ENCODE data around the gene ZKSCAN4. TPM values are rescaled to one million over a fixed set of nuclear protein-coding genes. Genes with fewer than 3 reads are reported as not detected.
A peak's percentile ranks its signal among the peaks of the same experiment; 100 is the strongest.

Gene ZKSCAN4
- total and polyA plus RNA-seq, 8 donors = 4.9 to 13.4 (median 11.8) TPM

GRCh38 chr6:28218312-28219248 is 33.5 kb downstream of the ZKSCAN4 start:
- H3K4me3 ChIP-seq = peak overlapping the region; percentile 42 to 58
- intact Hi-C loops (cut with DNase I) = no loop called here
- DNase-seq (peak; percentile 54 to 94 (median 73)), ATAC-seq (peak; percentile 97)
- H3K4me1 ChIP-seq = peaks cover 0 to 15% of the 10 kb centered on the region in 2 donors
- no peak for TF ChIP-seq CTCF (IDR thresholded peaks at IDR 0.05)
- H3K27me3 ChIP-seq = peaks cover 45 to 57% of the 10 kb centered on the region in 2 donors
- H3K36me3 ChIP-seq = no peaks in the 10 kb centered on the region
- H3K9me3 ChIP-seq = no peaks in the 10 kb centered on the region
- peak overlapping the region in 1 of 2 donors; percentile 82 for H3K27ac ChIP-seq

GRCh38 chr6:28217890-28218289 is 34.2 kb downstream of the ZKSCAN4 start:
- no peak for ATAC-seq
- H3K9me3 ChIP-seq = no peaks in the 10 kb centered on the region
- peaks cover 0 to 16% of the 10 kb centered on the region in 2 donors for H3K4me1 ChIP-seq
- H3K27me3 ChIP-seq = peaks cover 52 to 64% of the 10 kb centered on the region in 2 donors
- H3K27ac ChIP-seq = no peak overlapping the region
- intact Hi-C loops (cut with DNase I) = no loop called here
- no peaks in the 10 kb centered on the region for H3K36me3 ChIP-seq
- TF ChIP-seq CTCF (IDR thresholded peaks at IDR 0.05) = no peak
- H3K4me3 ChIP-seq = peak overlapping the region in 1 of 2 donors; percentile 58
- no peak for DNase-seq

DNA sequence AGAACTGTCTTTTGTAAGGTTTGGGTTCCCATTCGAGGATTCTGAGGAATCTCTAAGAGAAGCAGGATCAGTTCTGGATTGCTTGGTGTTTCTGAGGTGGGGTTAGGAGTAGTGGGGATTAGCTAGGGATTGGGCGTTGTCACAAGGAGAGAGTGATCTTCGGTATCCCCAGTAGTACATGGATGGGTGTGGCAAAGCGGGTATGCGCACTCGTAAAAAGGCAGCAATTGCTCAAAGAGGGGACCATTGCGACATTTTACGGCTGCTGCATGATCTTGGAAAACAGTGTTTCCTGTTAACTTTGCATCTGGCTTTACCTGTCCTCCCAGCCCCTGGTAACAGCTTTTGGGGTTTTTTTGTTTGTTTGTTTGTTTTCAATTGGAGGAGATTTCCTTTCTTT is 36.6 kb downstream of the ZKSCAN4 start:
- TF ChIP-seq CTCF (IDR thresholded peaks at IDR 0.05) = no peak
- ATAC-seq = no peak
- Histone ChIP-seq H3K27ac (no peak overlapping the region), H3K9me3 (no peaks in the 10 kb centered on the region), H3K36me3 (no peaks in the 10 kb centered on the region), H3K4me1 (peaks cover 0 to 25% of the 10 kb centered on the region in 2 donors), H3K4me3 (no peak overlapping the region), H3K27me3 (peaks cover 61 to 72% of the 10 kb centered on the region in 2 donors)
- no peak for DNase-seq
- intact Hi-C loops (cut with DNase I) = no loop called here

- Histone ChIP-seq H3K36me3 (no peaks in the 10 kb centered on the region), H3K4me1 (peaks cover 0 to 22% of the 10 kb centered on the region in 2 donors), H3K4me3 (no peak overlapping the region), H3K9me3 (no peaks in the 10 kb centered on the region), H3K27ac (no peak overlapping the region), H3K27me3 (peaks cover 74 to 83% of the 10 kb centered on the region in 2 donors)
- intact Hi-C loops (cut with DNase I) = no loop called here
- TF ChIP-seq CTCF (IDR thresholded peaks at IDR 0.05) = no peak
- DNase-seq (no peak), ATAC-seq (no peak)
Observed at GRCh38 chr6:28213213-28213523, 38.9 kb downstream of the ZKSCAN4 start.

DNA sequence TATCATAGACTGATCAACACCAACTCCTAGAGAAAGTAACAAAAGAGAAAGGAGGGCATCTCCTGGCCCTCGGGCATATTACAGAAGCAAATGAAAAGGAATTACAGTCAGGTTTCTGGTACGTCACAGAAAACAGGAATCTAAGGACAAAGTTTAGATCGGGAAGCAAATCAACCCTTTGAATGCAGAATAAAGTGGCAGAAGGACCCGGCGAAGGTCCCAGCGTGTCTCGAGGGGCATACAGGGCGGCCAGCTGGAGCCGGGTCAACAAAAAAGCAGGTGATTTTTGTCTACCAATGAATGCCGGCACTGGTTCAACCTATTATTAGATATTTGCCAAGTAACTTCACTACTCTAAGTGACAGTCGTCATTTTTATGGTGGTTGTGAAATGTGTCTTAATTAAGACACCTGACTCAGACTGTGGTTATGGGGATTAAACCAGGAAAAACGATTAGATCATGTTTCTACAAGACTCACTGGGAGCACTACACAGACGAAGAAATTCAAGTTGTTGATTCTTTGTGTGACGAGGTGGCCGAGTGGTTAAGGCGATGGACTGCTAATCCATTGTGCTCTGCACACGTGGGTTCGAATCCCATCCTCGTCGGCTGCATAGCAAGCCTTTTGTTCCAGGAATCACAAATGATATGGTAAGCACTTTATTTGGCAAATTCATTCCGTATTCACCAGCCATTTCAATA is 39.4 kb downstream of the ZKSCAN4 start:
- Histone ChIP-seq H3K4me1 (peaks cover 0 to 22% of the 10 kb centered on the region in 2 donors), H3K4me3 (peak overlapping the region in 1 of 2 donors; percentile 16), H3K27me3 (peaks cover 79 to 88% of the 10 kb centered on the region in 2 donors), H3K36me3 (no peaks in the 10 kb centered on the region), H3K27ac (no peak overlapping the region), H3K9me3 (no peaks in the 10 kb centered on the region)
- intact Hi-C loops (cut with DNase I) = no loop called here
- ATAC-seq = peak; percentile 74
- peak in 2 of 4 donors; percentile 37 to 58 for DNase-seq
- TF ChIP-seq CTCF (IDR thresholded peaks at IDR 0.05) = no peak

All from left lung (tissue), 10 donors.